Stimulated activated CD8-positive, alpha-beta memory T cell treated with anti-CD3 and anti-CD28 coated beads, Interleukin-12 subunit alpha, Interleukin-12 subunit beta, amount 100 ng/mL, for 1 hour (primary cell): ENCODE results near the gene MEN1.

Source experiments
- DNase-seq: peaks from one replicate; pipeline ENCODE4 v3.0.0-alpha.2; 2020; ENCODE audit warnings: low read depth

The MEN1 gene

DNA sequence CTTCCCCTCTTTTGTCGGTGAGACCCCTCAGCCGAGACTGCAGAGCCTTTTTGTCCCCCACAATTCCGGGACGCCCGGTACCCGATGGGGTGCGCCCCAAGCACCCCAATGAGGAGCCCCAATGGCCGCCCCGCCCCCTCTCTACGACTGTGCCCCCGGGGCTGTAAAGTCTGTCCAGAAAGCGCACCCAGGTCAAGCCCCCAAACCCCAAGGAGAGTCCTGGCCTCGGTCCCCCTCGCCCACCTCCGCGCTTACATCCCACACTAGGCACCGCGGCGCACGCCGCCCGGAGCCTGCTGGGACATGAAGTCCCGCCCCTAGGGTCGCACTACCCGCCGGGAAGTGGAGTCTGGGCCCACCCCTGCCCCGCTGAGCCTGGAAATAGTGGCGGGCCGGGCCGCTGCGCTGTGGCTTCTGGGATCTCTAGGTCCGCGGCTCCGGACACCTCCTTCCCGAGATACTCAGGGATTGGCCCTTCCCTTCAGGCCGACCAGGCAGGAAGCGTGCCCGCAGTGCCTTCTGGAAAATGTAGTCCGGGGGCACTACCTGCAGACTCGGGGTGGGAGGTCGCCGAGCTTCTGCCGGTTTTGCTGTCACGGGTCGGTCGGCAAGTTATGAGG, at the start of gene MEN1:
Gene MEN1, minus strand, starts transcription at position 281 of the 620 bp plus-strand sequence. CDS start 442 bp downstream, outside the sequence.
- DNase-seq = peak; percentile 50

- DNase-seq = no peak
Measured at GRCh38 chr11:64859542-64860414, 49.4 kb upstream of the MEN1 start.

DNA sequence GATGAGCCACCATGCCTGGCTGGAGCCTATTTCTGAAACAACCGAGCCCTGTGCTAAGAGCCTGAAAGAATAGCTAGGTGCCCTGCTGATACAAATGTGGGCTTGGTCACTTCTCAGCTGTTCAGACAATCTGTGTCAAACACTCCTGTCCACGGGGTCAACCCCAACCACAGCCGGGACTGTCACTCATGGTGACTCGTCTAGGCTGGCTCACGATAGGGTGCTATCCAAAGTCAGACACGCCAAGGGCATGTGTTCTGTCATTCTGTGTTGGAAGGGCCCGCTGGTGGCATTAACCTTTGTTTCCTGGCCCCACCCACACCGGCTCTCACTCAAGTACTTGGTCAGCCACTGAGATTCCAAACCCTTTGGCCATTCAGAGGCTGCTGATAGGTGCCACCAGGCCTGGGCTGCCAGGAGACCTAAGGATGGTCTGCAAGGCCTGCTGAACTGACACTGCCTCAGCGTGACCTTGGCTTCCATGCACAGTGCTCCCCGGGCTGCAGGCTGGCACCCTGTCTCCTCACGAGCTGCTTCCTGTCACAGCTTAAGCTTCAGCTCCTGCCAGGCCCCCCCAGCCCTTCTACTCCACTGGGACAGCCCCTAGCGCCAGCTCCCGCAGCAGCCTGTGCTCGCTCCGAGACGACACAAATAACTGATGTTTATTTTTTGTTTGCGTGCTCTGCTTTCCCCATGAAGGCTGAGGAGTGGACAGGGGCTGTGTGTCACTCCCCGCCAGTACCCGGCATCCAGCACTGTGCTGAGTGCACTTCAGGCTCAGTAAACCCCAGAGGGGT, 48.3 kb upstream of the MEN1 start:
- peak; percentile 52 for DNase-seq

- DNase-seq = no peak
Measured at GRCh38 chr11:64857485-64857884, 47.1 kb upstream of the MEN1 start.

DNA sequence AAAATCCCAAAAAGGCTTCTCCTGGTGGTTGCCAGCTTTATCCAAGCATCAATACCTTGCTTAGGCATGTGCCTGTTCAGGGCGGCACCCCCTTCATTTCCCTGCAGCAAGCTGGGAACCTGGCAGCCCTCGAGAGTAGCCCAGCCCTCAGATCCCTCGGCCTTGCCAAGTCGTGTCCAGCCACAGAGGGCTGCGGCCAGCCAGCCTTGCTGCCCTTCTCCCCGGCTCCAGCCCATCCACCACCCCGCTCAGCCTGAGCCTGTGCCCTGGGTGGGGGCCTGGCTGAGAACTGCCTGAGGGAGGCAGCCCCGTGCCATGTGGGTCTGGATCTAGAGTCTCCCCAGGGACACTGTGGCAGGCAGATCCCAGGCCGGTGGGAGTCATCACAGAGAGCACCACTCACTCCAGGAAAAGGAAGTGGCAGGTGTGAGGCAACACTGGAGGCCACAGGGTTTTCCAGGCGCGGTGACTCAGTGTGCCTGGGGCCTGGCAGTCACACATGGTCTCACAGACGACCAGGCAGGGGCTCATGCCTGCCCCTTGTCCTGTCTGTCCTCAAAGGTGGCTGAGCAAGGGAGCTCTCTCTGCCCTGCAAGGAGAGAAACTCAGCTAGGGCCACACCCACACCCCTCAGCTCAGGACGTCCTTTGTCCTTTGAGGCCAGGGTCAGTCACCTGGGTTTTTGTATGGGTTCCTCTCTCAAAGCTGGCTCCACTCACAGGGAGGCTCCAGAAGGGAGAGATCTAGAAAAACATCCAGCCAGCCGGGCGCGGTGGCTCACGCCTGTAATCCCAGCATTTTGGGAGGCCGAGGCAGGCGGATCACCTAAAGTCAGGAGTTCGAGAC, 46.3 kb upstream of the MEN1 start:
- DNase-seq = no peak

GRCh38 chr11:64855596-64856304, 45.4 kb upstream of the MEN1 start:
- DNase-seq = no peak

DNA sequence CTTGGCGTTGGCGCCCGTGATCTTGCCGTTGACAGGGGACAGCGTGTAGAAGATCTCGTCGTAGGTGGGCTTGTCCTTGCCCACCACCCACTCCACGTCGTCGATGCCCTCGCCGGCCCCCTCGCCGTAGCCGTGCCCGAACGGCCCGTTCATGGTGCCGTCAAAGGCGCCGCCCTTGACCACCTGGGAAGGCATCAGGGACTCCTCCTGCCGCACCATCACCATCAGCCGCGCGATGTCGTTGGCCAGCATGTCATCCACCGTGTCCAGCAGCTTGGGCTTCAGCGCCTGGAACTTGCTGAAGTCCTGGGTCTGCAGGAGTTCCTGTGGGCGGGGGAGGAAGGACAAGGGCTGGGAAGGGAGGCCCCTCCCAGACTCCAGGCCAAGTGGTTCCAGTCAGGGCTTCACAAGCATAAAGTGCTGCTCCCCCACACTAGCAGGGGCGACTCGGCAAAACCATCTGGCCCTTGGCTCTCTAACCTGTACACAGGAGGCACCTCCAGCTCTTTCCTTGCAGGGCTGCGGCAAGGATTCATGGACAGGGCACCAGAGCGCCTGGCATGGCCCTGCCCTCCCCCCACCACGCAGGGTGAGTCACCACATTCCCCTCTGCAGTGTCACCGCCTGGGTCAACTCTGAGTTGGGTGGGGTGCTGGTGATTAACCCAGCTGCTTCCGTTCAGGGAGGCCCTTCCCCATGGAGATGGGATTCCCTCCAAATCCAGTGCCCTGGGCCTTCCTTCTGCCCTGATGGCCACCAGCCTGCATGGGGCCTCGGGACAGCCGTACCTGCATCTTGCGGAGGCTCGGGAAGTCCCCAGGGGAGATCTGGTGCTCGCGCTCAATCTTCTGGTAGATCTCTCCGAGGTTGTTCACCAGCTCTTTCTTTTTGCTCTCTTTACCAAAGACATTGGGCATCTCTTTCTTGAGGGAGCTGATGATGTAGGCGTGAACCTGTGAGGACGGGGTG, 44.5 kb upstream of the MEN1 start:
- no peak for DNase-seq

GRCh38 chr11:64854157-64854533, 43.8 kb upstream of the MEN1 start:
- no peak for DNase-seq

- no peak for DNase-seq
Measured at GRCh38 chr11:64853709-64854108, 43.4 kb upstream of the MEN1 start.

GRCh38 chr11:64852804-64853509, 42.6 kb upstream of the MEN1 start:
- DNase-seq = no peak

- DNase-seq = no peak
Measured at GRCh38 chr11:64851831-64852351, 41.5 kb upstream of the MEN1 start.

DNA sequence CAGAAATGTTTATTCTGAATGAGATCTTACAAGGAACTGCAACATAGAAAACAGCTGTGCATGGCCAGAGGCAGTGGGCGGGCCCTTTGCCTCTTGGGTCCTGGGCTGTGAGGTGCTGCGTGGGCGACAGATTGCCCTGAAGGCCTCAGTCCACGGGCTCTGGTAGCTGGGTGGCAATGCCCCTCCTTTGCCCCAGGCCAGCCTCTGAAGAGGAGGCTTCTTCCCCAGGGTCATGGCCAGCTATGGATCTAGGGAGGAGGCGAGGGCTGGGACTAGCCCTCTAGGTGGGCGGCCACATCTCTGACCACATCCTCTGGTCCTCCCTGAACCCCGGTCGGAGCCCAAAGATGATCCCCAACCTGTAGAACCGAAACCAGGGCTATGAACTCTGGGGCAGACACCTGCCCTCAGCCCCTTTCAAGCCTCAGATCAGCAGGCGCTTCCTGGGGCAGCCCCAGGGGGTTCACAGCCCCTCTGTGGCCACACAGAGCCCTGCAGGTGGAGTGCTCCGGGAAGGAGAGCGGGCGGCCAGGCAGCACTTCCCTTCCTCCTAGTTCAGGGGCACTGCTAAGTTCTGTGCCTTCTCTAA, 40.7 kb upstream of the MEN1 start:
- no peak for DNase-seq

GRCh38 chr11:64849598-64850356, 39.4 kb upstream of the MEN1 start:
- no peak for DNase-seq

DNA sequence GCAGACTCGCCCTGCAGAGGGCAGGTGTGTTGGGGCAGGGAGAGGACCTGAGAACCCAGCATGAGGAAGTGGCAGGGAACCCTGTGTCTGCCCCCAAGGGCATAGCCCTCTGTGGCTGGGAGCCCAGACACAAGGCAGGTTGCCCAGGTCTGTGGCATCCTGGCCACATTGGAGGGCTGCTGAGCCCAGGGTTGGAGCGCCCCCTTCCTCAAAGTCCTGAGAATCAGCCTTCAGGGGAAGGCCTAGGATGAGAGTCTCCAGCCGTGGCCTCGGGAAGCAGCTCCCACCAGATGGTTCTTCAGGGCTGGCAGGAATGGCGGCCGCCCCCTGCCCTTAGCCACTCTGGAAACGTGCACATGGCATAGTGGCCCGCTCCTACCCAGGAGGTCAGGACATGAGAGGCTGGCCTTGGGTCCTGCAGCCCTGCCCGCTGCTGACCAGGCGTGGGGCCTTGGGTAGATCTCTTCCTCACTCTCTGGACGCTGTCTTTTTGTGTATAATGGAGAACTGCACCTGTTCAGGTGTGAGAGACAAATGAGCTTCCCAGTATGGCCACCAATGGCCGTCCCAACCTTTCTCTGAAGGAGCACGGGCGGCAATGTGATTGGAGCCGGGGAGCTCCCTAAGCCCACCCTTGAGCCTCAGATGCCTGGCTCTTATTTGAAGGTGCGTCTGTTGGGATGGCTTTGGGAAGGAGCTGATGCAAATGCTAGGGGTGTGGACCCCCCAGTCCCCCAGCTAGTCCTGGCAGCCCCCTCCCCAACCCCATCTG, 38.7 kb upstream of the MEN1 start:
- DNase-seq = no peak

- DNase-seq = no peak
Measured at GRCh38 chr11:64848214-64848825, 38.0 kb upstream of the MEN1 start.

DNA sequence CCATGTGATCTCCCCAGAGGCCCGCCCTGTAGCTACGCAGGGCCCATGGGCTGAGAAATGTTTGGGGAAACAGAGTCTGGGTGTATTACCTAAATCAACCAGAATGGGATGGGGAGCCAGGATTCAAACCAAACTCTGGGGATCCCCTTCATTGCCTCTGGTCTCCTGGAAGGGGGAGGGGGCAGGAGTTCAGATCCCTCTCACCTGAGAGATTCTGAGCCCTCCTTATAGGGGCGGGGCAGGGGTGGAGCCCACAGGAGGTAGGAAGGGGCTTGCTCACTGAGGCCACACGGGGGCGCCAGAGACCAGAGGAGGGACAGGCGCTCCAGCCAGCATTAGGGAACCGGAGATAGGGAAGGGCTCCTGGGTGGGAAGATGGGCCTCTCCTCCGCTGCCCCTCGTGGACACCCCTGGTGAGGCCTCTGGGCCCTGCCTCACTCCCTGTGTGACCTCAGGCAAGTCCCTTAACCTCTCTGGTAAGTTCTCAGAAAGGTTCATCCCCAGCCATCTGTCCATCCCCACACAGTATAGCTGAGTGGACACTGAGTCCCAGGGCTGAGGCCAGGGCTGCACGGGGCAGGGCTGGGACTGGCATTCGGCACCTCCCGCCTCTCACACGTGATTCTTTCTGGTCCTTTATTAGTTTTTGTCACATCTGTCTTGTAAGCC, 36.8 kb upstream of the MEN1 start:
- DNase-seq = peak; percentile 92
